SK-N-SH (cell line): ENCODE data around the gene RSRP1. TPM values are rescaled to one million over a fixed set of nuclear protein-coding genes. Genes with fewer than 3 reads are reported as not detected.

Experiments used
- CTCF ChIA-PET: fragments of 300-600, 350-600 bp; formaldehyde crosslinking; extraction: SDS; loops from one replicate; lab custom pipeline; 2021; lab: Yijun Ruan, JAX
- POLR2A ChIA-PET: fragments of 350-600 bp; sonication (Branson Sonifier 250); formaldehyde crosslinking; extraction: SDS; loops from one replicate; lab custom pipeline; 2020; ENCODE audit warnings: antibody characterized with exemption, inconsistent platforms; lab: Yijun Ruan, JAX
- DNase-seq: peaks from one replicate; pipeline ENCODE4 v3.0.0; 2012
- H2AFZ ChIP-seq: fragments of 200-600 bp; sonication (generic); 2 replicates; pipeline ENCODE4 v1.8.1; 2016; ENCODE audit warnings: antibody characterized with exemption, mild to moderate bottlenecking, low read depth
- H3F3A ChIP-seq: fragments of 200-600 bp; sonication (generic); replicated peaks from 2 replicates; pipeline ENCODE3; 2016; ENCODE audit warnings: antibody characterized with exemption, mild to moderate bottlenecking; ENCODE audit not compliant: insufficient read depth
- H3K27ac ChIP-seq, 2 experiments: fragments of 200-500 bp in 1 of 2; fragments of 200-600 bp in 1 of 2; sonication (Bioruptor generic) in 1 of 2; sonication (generic), shearing (Covaris generic) in 1 of 2; 2 replicates each; pipeline versions ENCODE4 v1.5.1 to v1.6.1; 2014 to 2016; ENCODE audit warnings: low read depth in 2 of 2, inconsistent platforms in 1 of 2, low read length in 1 of 2, mild to moderate bottlenecking in 1 of 2, mixed read lengths in 1 of 2
- H3K27me3 ChIP-seq: fragments of 200-600 bp; sonication (generic), shearing (Covaris generic); 2 replicates; pipeline ENCODE4 v1.6.1; 2016; ENCODE audit warnings: mixed run types; ENCODE audit not compliant: insufficient read depth
- H3K36me3 ChIP-seq, 2 experiments: fragments of 200-500 bp in 1 of 2; fragments of 200-600 bp in 1 of 2; sonication (Bioruptor generic) in 1 of 2; sonication (generic) in 1 of 2; replicated peaks in 1 of 2; 2 replicates each; pipeline versions ENCODE3 to v1.5.1; 2014 to 2016; ENCODE audit warnings: low read length in 1 of 2, mild to moderate bottlenecking in 1 of 2; ENCODE audit not compliant: insufficient read depth in 2 of 2, control insufficient read depth in 1 of 2
- H3K4me1 ChIP-seq, 2 experiments: fragments of 200-500 bp in 1 of 2; fragments of 200-600 bp in 1 of 2; sonication (Bioruptor generic) in 1 of 2; sonication (generic), shearing (Covaris generic) in 1 of 2; 2 replicates each; pipeline versions ENCODE4 v1.5.1 to v1.6.1; 2014 to 2016; ENCODE audit warnings: low read depth in 1 of 2, low read length in 1 of 2, mixed run types in 1 of 2; ENCODE audit not compliant: insufficient read depth in 2 of 2, control insufficient read depth in 1 of 2
- H3K4me2 ChIP-seq: fragments of 200-600 bp; sonication (generic), shearing (Covaris generic); 2 replicates; pipeline ENCODE4 v1.6.1; 2017; ENCODE audit warnings: mixed run types
- H3K4me3 ChIP-seq, 2 experiments: fragments of 200-500 bp in 1 of 2; fragments of 200-600 bp in 1 of 2; sonication (Bioruptor generic) in 1 of 2; sonication (generic), shearing (Covaris generic) in 1 of 2; 2 replicates each; pipeline versions ENCODE4 v1.5.1 to v1.8.1; 2014 to 2016; ENCODE audit warnings: low read depth in 2 of 2, inconsistent platforms in 1 of 2, low read length in 1 of 2, mild to moderate bottlenecking in 1 of 2, mixed read lengths in 1 of 2, moderate library complexity in 1 of 2
- H3K79me2 ChIP-seq: fragments of 200-600 bp; sonication (generic); 2 replicates; pipeline ENCODE4 v1.8.1; 2017; ENCODE audit warnings: mild to moderate bottlenecking; ENCODE audit not compliant: insufficient read depth
- H3K9ac ChIP-seq: fragments of 200-600 bp; sonication (generic); 2 replicates; pipeline ENCODE4 v1.6.1; 2017; ENCODE audit warnings: mixed run types
- H3K9me2 ChIP-seq: fragments of 200-600 bp; sonication (generic); 2 replicates; pipeline ENCODE4 v1.6.1; 2017; ENCODE audit warnings: mixed run types
- H3K9me3 ChIP-seq: fragments of 200-600 bp; sonication (generic); 2 replicates; pipeline ENCODE4 v1.6.1; 2017; ENCODE audit warnings: mixed run types, mild to moderate bottlenecking, moderate library complexity
- H4K20me1 ChIP-seq: fragments of 200-600 bp; sonication (generic); 2 replicates; pipeline ENCODE4 v1.6.1; 2017; ENCODE audit warnings: mild to moderate bottlenecking, mixed run types; ENCODE audit not compliant: insufficient read depth
- CHD2 ChIP-seq: fragments of 150-350 bp; IDR thresholded peaks from 2 replicates; pipeline ENCODE4 v1.6.1; 2018; ENCODE audit warnings: low read length; ENCODE audit not compliant: partially characterized antibody
- EP300 ChIP-seq, 2 experiments: IDR thresholded peaks; 2 replicates each; pipeline versions ENCODE4 v1.4.0 to v1.6.1; 2012; ENCODE audit warnings: borderline replicate concordance in 1 of 2, low read depth in 1 of 2, low read length in 1 of 2
- EZH2phosphoT487 ChIP-seq: fragments of 200-600 bp; sonication (generic); IDR thresholded peaks from 2 replicates; pipeline ENCODE4 v1.6.1; 2017; ENCODE audit warnings: low read depth, mixed run types, mild to moderate bottlenecking, antibody characterized with exemption, moderate library complexity, borderline replicate concordance
- FOXJ3 ChIP-seq: sonication (generic); formaldehyde crosslinking; IDR thresholded peaks from 2 replicates; pipeline ENCODE4 v1.5.1; 2020; ENCODE audit warnings: mild to moderate bottlenecking, missing genetic modification reagents
- GABPA ChIP-seq: IDR thresholded peaks from 2 replicates; pipeline ENCODE4 v1.4.0; 2012; ENCODE audit warnings: low read depth, mild to moderate bottlenecking
- GATA2 ChIP-seq: sonication (generic); formaldehyde crosslinking; IDR thresholded peaks from 2 replicates; pipeline ENCODE4 v1.5.0; 2020; ENCODE audit warnings: mild to moderate bottlenecking, missing genetic modification reagents
- IRF3 ChIP-seq: fragments of 150-350 bp; IDR thresholded peaks from 2 replicates; pipeline ENCODE4 v1.6.1; 2016; ENCODE audit warnings: mild to moderate bottlenecking, low read depth, low read length
- JUND ChIP-seq: IDR thresholded peaks from 2 replicates; pipeline ENCODE4 v1.4.0; 2012
- MEF2A ChIP-seq: IDR thresholded peaks from 2 replicates; pipeline ENCODE4 v1.4.0; 2012; ENCODE audit warnings: low read depth, borderline replicate concordance
- NFIC ChIP-seq: IDR thresholded peaks from 2 replicates; pipeline ENCODE4 v1.4.0; 2012; ENCODE audit warnings: borderline replicate concordance
- NRF1 ChIP-seq: IDR thresholded peaks from 2 replicates; pipeline ENCODE4 v1.6.1; 2012; ENCODE audit warnings: low read depth, mild to moderate bottlenecking, low read length
- RCOR1 ChIP-seq: fragments of 150-350 bp; IDR thresholded peaks from 2 replicates; pipeline ENCODE4 v1.6.1; 2017; ENCODE audit warnings: antibody characterized with exemption, low read length
- RFX5 ChIP-seq: IDR thresholded peaks from 2 replicates; pipeline ENCODE4 v1.6.1; 2012; ENCODE audit warnings: mild to moderate bottlenecking, improper control_type of control experiment, low read length
- RXRA ChIP-seq: IDR thresholded peaks from 2 replicates; pipeline ENCODE4 v1.4.0; 2012; ENCODE audit warnings: low read depth, mild to moderate bottlenecking, borderline replicate concordance
- SIN3A ChIP-seq: IDR thresholded peaks from 2 replicates; pipeline ENCODE4 v1.6.1; 2012; ENCODE audit warnings: low read depth, mild to moderate bottlenecking, low read length, moderate library complexity, borderline replicate concordance
- TAF1 ChIP-seq: IDR thresholded peaks from 2 replicates; pipeline ENCODE4 v1.6.1; 2012; ENCODE audit warnings: low read depth, mild to moderate bottlenecking, low read length, moderate library complexity, borderline replicate concordance
- TCF12 ChIP-seq: IDR thresholded peaks from 2 replicates; pipeline ENCODE4 v1.4.0; 2012
- USF1 ChIP-seq: IDR thresholded peaks from 2 replicates; pipeline ENCODE4 v1.4.0; 2012; ENCODE audit warnings: low read depth, borderline replicate concordance
- WGBS: methylation state at CpG from one replicate; pipeline ENCODE4 v1.1.6; 2017; ENCODE audit warnings: low lambda C conversion rate; 5-methylcytosine and 5-hydroxymethylcytosine counted together
- polyA plus RNA-seq, 3 experiments: library from polyadenylated mRNA; depleted of rRNA; stranded (reverse); fragments of >200 nt; gene quantifications; 2 replicates each; pipeline ENCODE4 v1.2.3, GENCODE V29; 2012
- TF ChIP-seq, protein P1 (sequence below): fragments of 200-600 bp; sonication (generic); IDR thresholded peaks from 2 replicates; pipeline ENCODE4 v1.6.1; 2017; ENCODE audit warnings: antibody characterized with exemption, mild to moderate bottlenecking, moderate library complexity

Gene RSRP1
- polyA plus RNA-seq, 1 of the 3 experiments (the other 2 are of a cell fraction) = 126 TPM

DNA sequence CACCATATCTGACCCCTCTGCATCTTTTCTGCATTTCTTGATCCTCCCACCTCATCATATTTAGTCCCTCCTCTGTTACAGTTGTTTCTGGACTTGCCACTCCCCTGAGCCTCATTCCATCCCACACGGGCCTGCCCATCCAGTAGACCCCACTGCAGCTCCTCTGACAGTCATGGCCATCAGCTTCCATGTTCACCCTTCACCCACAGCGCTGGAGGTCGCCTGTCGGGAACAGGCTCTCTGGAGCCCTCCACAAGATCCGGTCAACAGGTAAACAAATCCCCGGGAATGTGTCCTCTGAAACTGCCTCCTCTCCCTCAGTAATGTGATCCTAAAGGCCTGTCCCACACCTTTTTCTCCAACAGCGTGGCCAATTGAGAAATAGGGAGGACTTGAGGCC lies 46.2 kb downstream of the RSRP1 start:
- Histone ChIP-seq H3F3A (no peaks in the 10 kb centered on the region), H3K79me2 (no peaks in the 10 kb centered on the region), H3K4me3 (no peak overlapping the region), H4K20me1 (no peaks in the 10 kb centered on the region), H3K27ac (no peak overlapping the region), H3K4me2 (no peak overlapping the region), H3K9me3 (no peaks in the 10 kb centered on the region), H2AFZ (no peak overlapping the region)
- POLR2A ChIA-PET = no interaction called here
- TF ChIP-seq RXRA = no peak
- TF ChIP-seq EZH2phosphoT487 = no peak
- no peak for TF ChIP-seq TAF1
- no peak for TF ChIP-seq TCF12
- no peak for TF ChIP-seq FOXJ3 (CRISPR knock-in tag)
- no peak for TF ChIP-seq IRF3
- TF ChIP-seq USF1 = no peak
- no peak for TF ChIP-seq GATA2 (CRISPR knock-in tag)
- no peak for TF ChIP-seq MEF2A
- TF ChIP-seq CHD2 = no peak
- TF ChIP-seq, protein P1, sequence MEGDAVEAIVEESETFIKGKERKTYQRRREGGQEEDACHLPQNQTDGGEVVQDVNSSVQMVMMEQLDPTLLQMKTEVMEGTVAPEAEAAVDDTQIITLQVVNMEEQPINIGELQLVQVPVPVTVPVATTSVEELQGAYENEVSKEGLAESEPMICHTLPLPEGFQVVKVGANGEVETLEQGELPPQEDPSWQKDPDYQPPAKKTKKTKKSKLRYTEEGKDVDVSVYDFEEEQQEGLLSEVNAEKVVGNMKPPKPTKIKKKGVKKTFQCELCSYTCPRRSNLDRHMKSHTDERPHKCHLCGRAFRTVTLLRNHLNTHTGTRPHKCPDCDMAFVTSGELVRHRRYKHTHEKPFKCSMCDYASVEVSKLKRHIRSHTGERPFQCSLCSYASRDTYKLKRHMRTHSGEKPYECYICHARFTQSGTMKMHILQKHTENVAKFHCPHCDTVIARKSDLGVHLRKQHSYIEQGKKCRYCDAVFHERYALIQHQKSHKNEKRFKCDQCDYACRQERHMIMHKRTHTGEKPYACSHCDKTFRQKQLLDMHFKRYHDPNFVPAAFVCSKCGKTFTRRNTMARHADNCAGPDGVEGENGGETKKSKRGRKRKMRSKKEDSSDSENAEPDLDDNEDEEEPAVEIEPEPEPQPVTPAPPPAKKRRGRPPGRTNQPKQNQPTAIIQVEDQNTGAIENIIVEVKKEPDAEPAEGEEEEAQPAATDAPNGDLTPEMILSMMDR = no peak
- TF ChIP-seq SIN3A = no peak
- TF ChIP-seq JUND = no peak
- no peak for TF ChIP-seq RCOR1
- no peak for TF ChIP-seq GABPA
- no peak for TF ChIP-seq RFX5
- TF ChIP-seq EP300 (IDR thresholded peaks at IDR 0.05; ENCODE audit: borderline replicate concordance in 1 of 2, low read depth in 1 of 2, low read length in 1 of 2) = no peak
- TF ChIP-seq NRF1 = no peak
- TF ChIP-seq NFIC = no peak
- TF ChIP-seq, all 33 proteins: peak for 0
- 63% methylated on average over 7 of the region's 7 CpGs for WGBS
- H3K9me2 ChIP-seq = no peaks in the 10 kb centered on the region
- H3K9ac ChIP-seq = no peak overlapping the region
- CTCF ChIA-PET = interaction anchor here (0.6 to 1.6 kb wide), 3 partner anchors 209 to 269 kb away, joined by 3 to 5 read pairs (median 4); no protein-coding TSS in a partner anchor
- no peaks in the 10 kb centered on the region for H3K36me3 ChIP-seq
- no peaks in the 10 kb centered on the region; the same call in 1 of the 2 replicates for H3K27me3 ChIP-seq
- H3K4me1 ChIP-seq = no peaks in the 10 kb centered on the region; a peak in 1 of 4 replicates
- DNase-seq = no peak
